Left ventricle myocardium inferior (tissue), 1 donor: Measurements from ENCODE around the gene ARHGAP26. TPM values are rescaled to one million over a fixed set of nuclear protein-coding genes. Genes with fewer than 3 reads are reported as not detected.

Source experiments
- DNase-seq: peaks from one replicate; pipeline ENCODE4 v3.0.0-alpha.2; 2020
- H3K27ac ChIP-seq: fragments of 200-600 bp; replicated peaks from 2 replicates; pipeline ENCODE4 v1.8.0; 2021
- H3K27me3 ChIP-seq: fragments of 200-600 bp; 2 replicates; pipeline ENCODE4 v1.8.0; 2021; ENCODE audit warnings: low read depth
- H3K36me3 ChIP-seq: fragments of 200-600 bp; 2 replicates; pipeline ENCODE4 v1.8.0; 2021
- H3K4me1 ChIP-seq: fragments of 200-600 bp; 2 replicates; pipeline ENCODE4 v1.8.0; 2021
- H3K4me3 ChIP-seq: fragments of 200-600 bp; 2 replicates; pipeline ENCODE4 v1.8.0; 2021; ENCODE audit warnings: mild to moderate bottlenecking, moderate library complexity
- H3K9me3 ChIP-seq: fragments of 200-600 bp; replicated peaks from 2 replicates; pipeline ENCODE4 v1.8.0; 2021
- CTCF ChIP-seq: fragments of 200-600 bp; IDR thresholded peaks from 2 replicates; pipeline ENCODE4 v1.8.0; 2021; ENCODE audit warnings: antibody characterized with exemption, mild to moderate bottlenecking, borderline replicate concordance
- intact Hi-C: fragments of 100-400 bp; cut with micrococcal nuclease; formaldehyde crosslinking; loops from one replicate; pipeline ENCODE4 v1.11.0; 2022
- total RNA-seq: library from RNA; stranded (reverse); fragmentation: NEBNext Ultra II Directional; extraction: Animal tissue kit (Norgen Biotek cat#: 25700); gene quantifications from one replicate; pipeline ENCODE4 v1.2.1, GENCODE V29; 2021
- donor health status: DM: no; HTN: yes; CAD: no; lungs with severe emphysema.

ARHGAP26 gene
- total RNA-seq, 1 donor from 2014 or later, result 35.7 TPM

DNA sequence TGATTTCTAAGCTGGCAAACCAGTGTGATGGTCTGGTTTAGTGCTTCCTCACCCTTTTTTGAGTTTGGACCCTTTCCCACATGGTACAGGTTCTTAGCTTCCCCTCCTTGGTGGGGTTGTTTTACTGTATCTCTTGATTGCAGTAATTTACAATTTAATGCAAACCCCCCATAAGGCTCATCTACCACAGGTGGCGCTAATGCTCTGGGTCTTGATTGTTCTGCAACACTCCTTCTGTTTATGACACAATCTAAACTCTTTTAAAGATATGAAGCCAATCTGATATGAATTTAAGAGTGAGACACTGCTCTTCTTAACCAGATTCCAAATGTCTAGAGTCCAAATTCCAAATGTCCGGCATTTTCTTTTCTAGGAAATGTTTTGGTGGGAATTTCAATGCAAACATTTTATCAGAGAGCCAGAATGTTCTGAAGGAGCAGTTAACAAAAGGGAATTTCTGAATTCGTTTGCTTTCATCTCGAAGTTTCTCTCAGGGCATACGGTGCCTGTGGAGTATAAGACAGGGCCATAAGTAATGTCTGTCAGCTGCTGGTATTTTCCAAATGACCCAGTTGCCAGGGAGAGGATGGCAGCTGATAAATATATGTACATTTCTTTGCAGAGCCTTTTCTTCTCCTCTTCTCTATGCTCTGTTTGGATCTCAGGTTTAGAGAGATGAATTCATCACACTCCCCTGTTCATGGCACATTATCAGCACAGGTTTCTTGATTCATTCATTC is 246.8 kb downstream of the ARHGAP26 start:
- peak; percentile 52 for TF ChIP-seq CTCF
- intact Hi-C loops, result loop anchor here (10.0 kb wide), 1 partner anchor 808 kb away; no protein-coding TSS in a partner anchor
- H3K36me3 ChIP-seq, result peaks cover 8% of the 10 kb centered on the region
- H3K27ac ChIP-seq, result no peak overlapping the region
- no peak overlapping the region for H3K4me3 ChIP-seq
- peaks cover 6% of the 10 kb centered on the region for H3K9me3 ChIP-seq
- no peak for DNase-seq
- H3K27me3 ChIP-seq, result no peaks in the 10 kb centered on the region
- peaks cover 29% of the 10 kb centered on the region for H3K4me1 ChIP-seq

GRCh38 chr5:143017541-143017940 is 247.4 kb downstream of the ARHGAP26 start:
- no peak for TF ChIP-seq CTCF
- intact Hi-C loops, result loop anchor here (10.0 kb wide), 1 partner anchor 807 kb away; no protein-coding TSS in a partner anchor

GRCh38 chr5:143017992-143018391 is 247.8 kb downstream of the ARHGAP26 start:
- peaks cover 8% of the 10 kb centered on the region for H3K36me3 ChIP-seq
- no peak for TF ChIP-seq CTCF
- DNase-seq, result no peak
- peaks cover 6% of the 10 kb centered on the region for H3K9me3 ChIP-seq
- no peak overlapping the region for H3K4me3 ChIP-seq
- peaks cover 36% of the 10 kb centered on the region for H3K4me1 ChIP-seq
- intact Hi-C loops, result loop anchor here (10.0 kb wide), 1 partner anchor 807 kb away; no protein-coding TSS in a partner anchor
- no peak overlapping the region for H3K27ac ChIP-seq
- no peaks in the 10 kb centered on the region for H3K27me3 ChIP-seq

More at GRCh38 chr5:143017541-143017940, 247.4 kb downstream of the ARHGAP26 start:
- no peak for DNase-seq
- Histone ChIP-seq H3K4me3 (no peak overlapping the region), H3K27me3 (no peaks in the 10 kb centered on the region), H3K36me3 (peaks cover 8% of the 10 kb centered on the region), H3K4me1 (peaks cover 32% of the 10 kb centered on the region), H3K27ac (no peak overlapping the region), H3K9me3 (peaks cover 6% of the 10 kb centered on the region)

DNA sequence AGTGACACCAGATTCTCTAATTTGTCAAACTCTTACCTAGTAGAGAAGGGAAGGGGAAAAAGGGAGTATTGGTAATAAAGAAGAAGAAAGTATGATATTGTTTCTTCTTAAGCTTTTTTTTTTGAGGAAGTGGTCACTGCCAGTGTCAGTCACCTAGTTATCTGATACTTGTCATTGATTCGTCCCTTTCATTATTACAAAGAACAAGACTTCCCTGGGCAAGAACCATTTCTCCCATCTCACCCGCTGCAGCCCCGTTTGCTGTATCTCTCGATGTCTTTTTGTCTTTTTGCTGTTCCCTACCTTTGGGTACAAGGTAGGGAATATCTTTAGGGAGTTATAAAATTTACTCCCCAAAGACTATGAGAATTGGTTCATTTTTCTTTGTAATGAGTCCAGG is 249.0 kb downstream of the ARHGAP26 start:
- Histone ChIP-seq H3K4me1 (peaks cover 48% of the 10 kb centered on the region), H3K27me3 (no peaks in the 10 kb centered on the region), H3K27ac (peak overlapping the region; percentile 14), H3K36me3 (peaks cover 8% of the 10 kb centered on the region), H3K9me3 (peaks cover 6% of the 10 kb centered on the region), H3K4me3 (no peak overlapping the region)
- no peak for TF ChIP-seq CTCF
- intact Hi-C loops, result loop anchor here (10.0 kb wide), 1 partner anchor 806 kb away; no protein-coding TSS in a partner anchor
- DNase-seq, result no peak

GRCh38 chr5:143019614-143020515 is 249.7 kb downstream of the ARHGAP26 start:
- intact Hi-C loops, result loop anchor here (10.0 kb wide), 1 partner anchor 805 kb away; no protein-coding TSS in a partner anchor
- H3K27ac ChIP-seq, result peak overlapping the region; percentile 14
- H3K4me1 ChIP-seq, result peaks cover 55% of the 10 kb centered on the region
- peaks cover 6% of the 10 kb centered on the region for H3K9me3 ChIP-seq
- H3K4me3 ChIP-seq, result no peak overlapping the region
- TF ChIP-seq CTCF, result no peak
- no peaks in the 10 kb centered on the region for H3K27me3 ChIP-seq
- DNase-seq, result no peak
- peaks cover 8% of the 10 kb centered on the region for H3K36me3 ChIP-seq
